ENCODE measurements around the gene ITGA3. TPM values are rescaled to one million over a fixed set of nuclear protein-coding genes. Genes with fewer than 3 reads are reported as not detected.
A peak's percentile ranks its signal among the peaks of the same experiment; 100 is the strongest.

The ITGA3 gene
- total and polyA plus RNA-seq, 10 donors = 5.5 to 52.3 (median 32.8) TPM

DNA sequence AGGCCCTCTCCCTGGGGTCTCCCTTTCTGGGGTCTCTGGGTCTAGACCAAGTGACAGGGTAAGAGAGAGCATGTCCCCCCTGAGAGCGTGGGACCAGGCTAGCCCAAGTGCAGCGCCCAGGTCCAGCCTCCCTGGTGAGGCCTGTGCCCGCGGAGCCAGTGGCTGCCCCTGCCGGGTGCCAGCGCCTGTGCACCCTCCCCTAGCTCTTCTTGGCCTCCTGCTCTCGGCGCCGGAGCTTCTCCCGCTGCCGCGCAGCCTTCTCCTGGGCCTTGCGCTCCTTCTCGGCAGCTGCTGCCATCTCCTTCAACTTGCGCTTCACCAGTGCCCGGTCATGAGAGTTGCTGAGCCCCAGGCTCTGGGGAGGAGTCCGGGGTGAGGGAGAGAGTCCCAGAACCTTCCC lies 56.8 kb downstream of the ITGA3 start:
- no peak for DNase-seq
- Histone ChIP-seq H3K27me3 (replicated peaks in 1 of 7) (peaks cover 0 to 40% (median 12%) of the 10 kb centered on the region in 7 donors), H3K4me3 (no peak overlapping the region), H3K27ac (peak overlapping the region; percentile 48 to 86 (median 77)), H3K9me3 (no peaks in the 10 kb centered on the region), H3K4me1 (peaks cover 9 to 57% (median 31%) of the 10 kb centered on the region in 6 donors), H3K36me3 (peaks cover 0 to 36% (median 25%) of the 10 kb centered on the region in 6 donors)
- intact Hi-C loops (cut with DNase I; ENCODE audit: low total_unique reads) = loop anchor here (10.0 kb wide), 1 partner anchor 182 kb away; no protein-coding TSS in a partner anchor
- TF ChIP-seq POLR2AphosphoS5 (IDR thresholded peaks at IDR 0.05) (peak in 2 of 3 donors; percentile 45 to 61), POLR2A (IDR thresholded peaks at IDR 0.05) (no peak)
- WGBS, 5 donors = 80 to 86% (median 84%) methylated on average over 17 of the region's 17 CpGs

DNA sequence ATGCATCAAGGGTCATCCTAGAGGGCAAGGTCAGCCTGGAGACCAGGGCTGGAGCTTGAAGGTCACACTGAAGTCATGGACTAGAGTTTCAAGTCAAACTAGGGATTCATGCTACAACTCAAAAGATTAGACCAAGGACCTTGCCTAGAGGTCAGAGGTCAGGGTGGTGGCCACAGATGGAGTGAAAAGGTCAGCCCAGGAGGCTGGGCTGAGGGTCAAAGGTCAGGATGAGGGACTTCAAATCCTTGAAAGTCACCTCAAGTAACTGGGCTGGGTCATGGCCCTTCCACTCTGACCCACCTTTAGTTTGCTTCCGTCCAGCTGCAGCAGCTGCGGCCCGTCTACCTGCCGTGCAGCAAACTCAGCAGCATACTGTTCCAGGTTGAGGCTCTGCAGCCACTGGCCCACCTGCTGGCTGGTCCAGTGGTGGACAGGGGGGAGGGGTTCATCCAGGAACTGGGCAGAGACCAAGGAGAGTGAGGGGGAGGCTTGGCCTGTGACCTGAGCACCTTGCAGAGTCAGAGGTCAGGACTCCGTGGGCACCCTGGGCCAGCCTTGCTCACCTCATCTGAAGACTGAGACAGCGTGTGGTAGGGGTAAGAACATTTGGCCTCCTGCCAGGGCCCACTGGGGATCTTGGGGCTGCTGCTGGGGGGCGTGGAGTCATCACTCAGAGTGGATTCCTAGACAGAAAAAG lies 57.9 kb downstream of the ITGA3 start:
- TF ChIP-seq POLR2AphosphoS5 (IDR thresholded peaks at IDR 0.05) (peak in 1 of 3 donors; percentile 60), POLR2A (IDR thresholded peaks at IDR 0.05) (no peak)
- Histone ChIP-seq H3K36me3 (peaks cover 0 to 25% (median 16%) of the 10 kb centered on the region in 6 donors), H3K9me3 (no peaks in the 10 kb centered on the region), H3K4me3 (no peak overlapping the region), H3K4me1 (peaks cover 9 to 61% (median 33%) of the 10 kb centered on the region in 6 donors), H3K27me3 (replicated peaks in 1 of 7) (peaks cover 0 to 48% (median 12%) of the 10 kb centered on the region in 7 donors), H3K27ac (peak overlapping the region in 2 of 8 donors; percentile 81 to 86)
- DNase-seq = no peak
- 69 to 90% (median 87%) methylated on average over 7 of the region's 7 CpGs for WGBS, 5 donors
- intact Hi-C loops (cut with DNase I; ENCODE audit: low total_unique reads) = loop anchor here (10.0 kb wide), 1 partner anchor 181 kb away; no protein-coding TSS in a partner anchor

DNA sequence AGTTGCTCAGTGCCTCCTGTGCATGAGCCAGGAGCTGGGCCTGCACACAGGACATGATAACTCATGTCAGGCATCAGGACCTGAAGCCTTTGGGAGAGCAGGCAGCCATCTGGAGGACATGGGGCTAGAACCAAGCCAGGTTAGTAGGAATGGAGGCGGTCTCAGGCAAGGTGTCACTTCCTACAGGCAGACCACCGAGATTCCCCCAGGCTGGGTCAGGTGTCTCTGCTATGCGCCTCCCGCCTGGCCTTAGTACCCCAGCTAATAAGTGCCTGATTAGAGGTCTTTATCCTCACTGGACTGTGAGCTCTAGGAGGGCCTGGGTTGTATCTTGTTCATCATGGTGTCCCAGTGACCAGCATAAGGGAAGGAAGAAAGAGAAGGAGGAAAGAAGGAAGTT lies 58.5 kb downstream of the ITGA3 start:
- Histone ChIP-seq H3K27me3 (replicated peaks in 1 of 7) (peaks cover 0 to 55% (median 12%) of the 10 kb centered on the region in 7 donors), H3K36me3 (peaks cover 0 to 18% (median 10%) of the 10 kb centered on the region in 6 donors), H3K9me3 (no peaks in the 10 kb centered on the region), H3K4me3 (no peak overlapping the region), H3K4me1 (peaks cover 9 to 61% (median 33%) of the 10 kb centered on the region in 6 donors), H3K27ac (no peak overlapping the region)
- intact Hi-C loops (cut with DNase I; ENCODE audit: low total_unique reads) = loop anchor here (10.0 kb wide), 1 partner anchor 180 kb away; no protein-coding TSS in a partner anchor
- DNase-seq = no peak
- 78 to 92% (median 82%) methylated on average over 4 of the region's 4 CpGs for WGBS, 5 donors
- TF ChIP-seq, protein P1, sequence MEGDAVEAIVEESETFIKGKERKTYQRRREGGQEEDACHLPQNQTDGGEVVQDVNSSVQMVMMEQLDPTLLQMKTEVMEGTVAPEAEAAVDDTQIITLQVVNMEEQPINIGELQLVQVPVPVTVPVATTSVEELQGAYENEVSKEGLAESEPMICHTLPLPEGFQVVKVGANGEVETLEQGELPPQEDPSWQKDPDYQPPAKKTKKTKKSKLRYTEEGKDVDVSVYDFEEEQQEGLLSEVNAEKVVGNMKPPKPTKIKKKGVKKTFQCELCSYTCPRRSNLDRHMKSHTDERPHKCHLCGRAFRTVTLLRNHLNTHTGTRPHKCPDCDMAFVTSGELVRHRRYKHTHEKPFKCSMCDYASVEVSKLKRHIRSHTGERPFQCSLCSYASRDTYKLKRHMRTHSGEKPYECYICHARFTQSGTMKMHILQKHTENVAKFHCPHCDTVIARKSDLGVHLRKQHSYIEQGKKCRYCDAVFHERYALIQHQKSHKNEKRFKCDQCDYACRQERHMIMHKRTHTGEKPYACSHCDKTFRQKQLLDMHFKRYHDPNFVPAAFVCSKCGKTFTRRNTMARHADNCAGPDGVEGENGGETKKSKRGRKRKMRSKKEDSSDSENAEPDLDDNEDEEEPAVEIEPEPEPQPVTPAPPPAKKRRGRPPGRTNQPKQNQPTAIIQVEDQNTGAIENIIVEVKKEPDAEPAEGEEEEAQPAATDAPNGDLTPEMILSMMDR (IDR thresholded peaks at IDR 0.05 in 8 of 11, conservative IDR thresholded peaks at IDR 0.05 in 3 of 11) = no peak
- no peak for TF ChIP-seq POLR2AphosphoS5 (IDR thresholded peaks at IDR 0.05)
- TF ChIP-seq POLR2A (IDR thresholded peaks at IDR 0.05) = no peak

DNA sequence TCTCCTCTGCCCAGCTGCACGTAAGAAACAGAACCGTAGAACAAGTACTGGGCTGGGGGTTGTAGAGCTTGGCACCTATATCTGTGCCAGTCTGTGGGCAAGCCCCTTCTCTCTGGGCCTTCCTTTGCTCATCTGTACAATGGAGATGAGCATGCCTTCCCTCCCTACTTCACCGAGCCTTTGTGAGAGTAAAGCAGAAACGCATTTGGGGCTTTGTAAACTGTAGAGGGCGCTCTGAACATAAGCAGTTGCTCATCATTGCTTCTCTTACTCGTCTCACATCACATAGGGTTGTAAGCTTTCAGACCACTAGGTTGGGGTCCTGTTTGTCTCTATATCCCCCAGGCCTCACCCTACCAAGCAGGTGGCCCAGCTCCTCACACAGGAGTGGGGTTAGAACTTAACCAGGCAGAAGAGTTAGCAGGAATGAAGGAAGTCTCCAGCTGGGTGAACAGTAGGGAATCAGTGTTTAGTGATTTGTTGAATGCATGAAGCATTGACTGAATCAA lies 59.0 kb downstream of the ITGA3 start:
- intact Hi-C loops (cut with DNase I; ENCODE audit: low total_unique reads) = loop anchor here (10.0 kb wide), 1 partner anchor 180 kb away; no protein-coding TSS in a partner anchor
- no peak for DNase-seq
- Histone ChIP-seq H3K27ac (no peak overlapping the region), H3K4me1 (peaks cover 9 to 61% (median 33%) of the 10 kb centered on the region in 6 donors), H3K9me3 (no peaks in the 10 kb centered on the region), H3K27me3 (replicated peaks in 1 of 7) (peaks cover 0 to 57% (median 12%) of the 10 kb centered on the region in 7 donors), H3K4me3 (no peak overlapping the region), H3K36me3 (peaks cover 0 to 13% (median 5%) of the 10 kb centered on the region in 6 donors)
- 27 to 31% (median 29%) methylated on average over 6 of the region's 6 CpGs for WGBS, 5 donors
- TF ChIP-seq POLR2AphosphoS5 (IDR thresholded peaks at IDR 0.05) (peak in 1 of 3 donors; percentile 8), POLR2A (IDR thresholded peaks at IDR 0.05) (no peak)
- TF ChIP-seq, protein P1 (IDR thresholded peaks at IDR 0.05 in 8 of 11, conservative IDR thresholded peaks at IDR 0.05 in 3 of 11) = peak in 9 of 11 experiments; percentile 13 to 65 (median 47)

All from spleen (tissue), 11 donors.